SHP77 treated with DMSO at 0.1 percent for 48 hours (cell line): ENCODE measurements around the gene AKR1C1.
"Not testable (repeated sequence)": the region's sequence is repeated elsewhere in the genome, so short reads cannot be mapped to it uniquely, and the experiment has no call there.

ENCODE experiments used
- DNase-seq: peaks from one replicate; lab custom pipeline; 2025; lab: John Stamatoyannopoulos, UW

Gene AKR1C1

GRCh38 chr10:4947635-4948596 lies 15.3 kb upstream of the AKR1C1 start:
- DNase-seq: no peak

GRCh38 chr10:4951512-4952162 lies 11.6 kb upstream of the AKR1C1 start:
- not testable (repeated sequence) for DNase-seq

- no peak for DNase-seq
Measured at GRCh38 chr10:4953405-4953804, 9.8 kb upstream of the AKR1C1 start.

- DNase-seq: peak; percentile 16
Measured at GRCh38 chr10:4956088-4956487, 7.1 kb upstream of the AKR1C1 start.

GRCh38 chr10:4956955-4957645 lies 6.1 kb upstream of the AKR1C1 start:
- not testable (repeated sequence) for DNase-seq

GRCh38 chr10:4961558-4961957 lies 1.7 kb upstream of the AKR1C1 start:
- DNase-seq: not testable (repeated sequence)

GRCh38 chr10:4962308-4962707 lies 907 bp upstream of the AKR1C1 start:
- not testable (repeated sequence) for DNase-seq

GRCh38 chr10:4963815-4964154 lies 570 bp downstream of the AKR1C1 start:
- DNase-seq: not testable (repeated sequence)

- not testable (repeated sequence) for DNase-seq
Measured at GRCh38 chr10:4965763-4966162, 2.5 kb downstream of the AKR1C1 start.

GRCh38 chr10:4967189-4967588 lies 4.0 kb downstream of the AKR1C1 start:
- not testable (repeated sequence) for DNase-seq

GRCh38 chr10:4969289-4969688 lies 6.1 kb downstream of the AKR1C1 start:
- DNase-seq: not testable (repeated sequence)

GRCh38 chr10:4970362-4970761 lies 7.1 kb downstream of the AKR1C1 start:
- not testable (repeated sequence) for DNase-seq

- not testable (repeated sequence) for DNase-seq
Measured at GRCh38 chr10:4972369-4973142, 9.3 kb downstream of the AKR1C1 start.

GRCh38 chr10:4973294-4973693 lies 10.1 kb downstream of the AKR1C1 start:
- not testable (repeated sequence) for DNase-seq

GRCh38 chr10:4974400-4974799 lies 11.2 kb downstream of the AKR1C1 start:
- DNase-seq: not testable (repeated sequence)

GRCh38 chr10:4977025-4977424 lies 13.8 kb downstream of the AKR1C1 start:
- no peak for DNase-seq

GRCh38 chr10:4978870-4979269 lies 15.7 kb downstream of the AKR1C1 start:
- DNase-seq: no peak

- no peak for DNase-seq
Measured at GRCh38 chr10:4980793-4981192, 17.6 kb downstream of the AKR1C1 start.

- peak; percentile 44 for DNase-seq
Measured at GRCh38 chr10:4981722-4982471, 18.7 kb downstream of the AKR1C1 start.

- no peak for DNase-seq
Measured at GRCh38 chr10:4982764-4983226, 19.6 kb downstream of the AKR1C1 start.
